Activated naive CD8-positive, alpha-beta T cell treated with anti-CD3 and anti-CD28 coated beads for 36 hours (primary cell): Measurements from ENCODE around the gene NAALADL1. TPM values are rescaled to one million over a fixed set of nuclear protein-coding genes. Genes with fewer than 3 reads are reported as not detected.
"Not testable (repeated sequence)": the region's sequence is repeated elsewhere in the genome, so short reads cannot be mapped to it uniquely, and the experiment has no call there.

ENCODE experiments used
- DNase-seq: peaks from one replicate; pipeline ENCODE4 v3.0.0; 2021
- H3K27ac Mint-ChIP-seq: one replicate; pipeline ENCODE4 v1.8.0; 2022; ENCODE audit warnings: mild to moderate bottlenecking, moderate library complexity, mixed read lengths
- H3K27me3 Mint-ChIP-seq: one replicate; pipeline ENCODE4 v1.8.0; 2022; ENCODE audit warnings: mild to moderate bottlenecking, mixed read lengths
- H3K36me3 Mint-ChIP-seq: one replicate; pipeline ENCODE4 v1.8.0; 2021; ENCODE audit warnings: mild to moderate bottlenecking, mixed read lengths
- H3K4me1 Mint-ChIP-seq: one replicate; pipeline ENCODE4 v1.8.0; 2021; ENCODE audit warnings: mixed read lengths
- H3K4me3 Mint-ChIP-seq: one replicate; pipeline ENCODE4 v1.8.0; 2022; ENCODE audit warnings: mild to moderate bottlenecking, moderate library complexity, mixed read lengths
- H3K9me3 Mint-ChIP-seq: one replicate; pipeline ENCODE4 v1.8.0; 2022; ENCODE audit warnings: mixed read lengths
- total RNA-seq, 2 experiments: library from RNA; stranded (reverse); gene quantifications; one replicate each; pipeline ENCODE4 v1.2.3, GENCODE V29; 2021

The NAALADL1 gene
- total RNA-seq, 2 experiments from 2014 or later = 9.8 to 10.3 TPM

DNA sequence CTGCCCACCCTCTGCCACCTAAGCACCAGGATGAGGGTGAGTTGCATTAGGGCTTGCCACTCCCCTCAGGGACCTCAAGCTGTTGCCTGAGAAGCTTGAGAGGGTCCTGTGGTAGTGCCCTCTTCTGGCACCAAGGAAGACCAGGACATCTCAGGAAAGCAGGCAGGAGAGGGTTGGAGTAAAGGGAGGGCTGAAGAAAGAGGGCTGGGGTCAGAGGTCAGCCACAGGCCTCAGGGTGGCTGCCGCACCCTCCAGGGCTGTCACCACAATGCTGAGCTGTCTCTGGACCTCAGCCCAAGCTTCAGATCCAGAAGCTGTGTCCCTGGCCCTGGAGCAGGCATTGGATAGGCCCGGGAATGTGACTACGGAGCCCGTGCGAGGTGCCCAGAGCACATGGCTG is 13.3 kb downstream of the NAALADL1 start:
- H3K36me3 Mint-ChIP-seq = peaks cover 11% of the 10 kb centered on the region
- H3K4me3 Mint-ChIP-seq = no peak overlapping the region
- H3K4me1 Mint-ChIP-seq = peaks cover 27% of the 10 kb centered on the region
- H3K27me3 Mint-ChIP-seq = no peaks in the 10 kb centered on the region
- no peak overlapping the region for H3K27ac Mint-ChIP-seq
- H3K9me3 Mint-ChIP-seq = no peaks in the 10 kb centered on the region
- no peak for DNase-seq

DNA sequence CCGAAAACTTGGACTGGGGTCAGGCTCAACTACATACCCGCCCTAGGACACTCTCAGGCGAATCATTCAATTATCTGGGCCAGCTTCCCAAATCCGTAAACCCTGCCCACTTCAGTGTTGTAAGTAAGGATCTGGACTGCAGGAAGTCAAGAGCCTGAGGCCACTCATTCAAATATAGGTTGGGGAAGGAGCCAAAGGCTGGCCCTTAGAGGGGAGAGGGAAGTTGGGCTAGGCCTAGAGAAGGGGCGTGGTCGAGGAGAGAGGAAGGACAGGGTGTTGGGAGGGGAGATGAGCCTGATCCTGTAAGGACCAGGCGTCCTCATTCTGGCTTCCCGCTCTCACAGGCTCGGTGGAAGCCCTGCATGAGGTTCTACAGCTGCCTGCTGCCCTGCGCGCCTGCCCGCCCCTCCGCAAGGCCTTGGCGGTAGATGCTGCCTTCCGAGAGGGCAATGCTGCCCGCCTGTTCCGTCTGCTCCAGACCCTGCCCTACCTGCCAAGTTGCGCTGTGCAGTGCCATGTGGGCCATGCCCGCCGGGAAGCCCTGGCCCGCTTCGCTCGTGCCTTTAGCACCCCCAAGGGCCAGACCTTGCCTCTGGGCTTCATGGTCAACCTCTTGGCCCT is 14.4 kb downstream of the NAALADL1 start:
- DNase-seq = no peak
- no peak overlapping the region for H3K27ac Mint-ChIP-seq
- no peaks in the 10 kb centered on the region for H3K9me3 Mint-ChIP-seq
- H3K4me3 Mint-ChIP-seq = no peak overlapping the region
- H3K4me1 Mint-ChIP-seq = peaks cover 27% of the 10 kb centered on the region
- peaks cover 11% of the 10 kb centered on the region for H3K36me3 Mint-ChIP-seq
- no peaks in the 10 kb centered on the region for H3K27me3 Mint-ChIP-seq

DNA sequence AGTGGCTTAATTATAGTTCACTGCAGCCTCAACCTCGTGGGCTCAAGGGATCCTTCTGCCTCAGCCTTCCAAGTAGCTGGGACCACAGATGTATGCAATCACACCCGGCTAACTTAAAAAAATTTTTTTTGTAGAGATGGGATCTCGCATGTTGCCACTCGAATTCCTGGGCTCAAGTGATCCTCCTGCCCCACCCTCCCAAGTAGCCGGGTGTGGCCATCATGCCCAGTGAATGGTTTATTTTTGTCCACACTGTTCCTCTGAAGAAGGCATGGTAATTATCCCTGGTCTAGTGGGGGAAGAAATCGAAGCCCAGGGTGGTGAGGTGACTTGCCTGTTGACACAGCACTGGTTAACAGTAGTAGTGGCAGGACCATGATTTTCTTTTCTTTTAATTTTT is 15.5 kb downstream of the NAALADL1 start:
- Mint-ChIP-seq H3K4me3 (peak overlapping the region; percentile 88), H3K27ac (no peak overlapping the region)

DNA sequence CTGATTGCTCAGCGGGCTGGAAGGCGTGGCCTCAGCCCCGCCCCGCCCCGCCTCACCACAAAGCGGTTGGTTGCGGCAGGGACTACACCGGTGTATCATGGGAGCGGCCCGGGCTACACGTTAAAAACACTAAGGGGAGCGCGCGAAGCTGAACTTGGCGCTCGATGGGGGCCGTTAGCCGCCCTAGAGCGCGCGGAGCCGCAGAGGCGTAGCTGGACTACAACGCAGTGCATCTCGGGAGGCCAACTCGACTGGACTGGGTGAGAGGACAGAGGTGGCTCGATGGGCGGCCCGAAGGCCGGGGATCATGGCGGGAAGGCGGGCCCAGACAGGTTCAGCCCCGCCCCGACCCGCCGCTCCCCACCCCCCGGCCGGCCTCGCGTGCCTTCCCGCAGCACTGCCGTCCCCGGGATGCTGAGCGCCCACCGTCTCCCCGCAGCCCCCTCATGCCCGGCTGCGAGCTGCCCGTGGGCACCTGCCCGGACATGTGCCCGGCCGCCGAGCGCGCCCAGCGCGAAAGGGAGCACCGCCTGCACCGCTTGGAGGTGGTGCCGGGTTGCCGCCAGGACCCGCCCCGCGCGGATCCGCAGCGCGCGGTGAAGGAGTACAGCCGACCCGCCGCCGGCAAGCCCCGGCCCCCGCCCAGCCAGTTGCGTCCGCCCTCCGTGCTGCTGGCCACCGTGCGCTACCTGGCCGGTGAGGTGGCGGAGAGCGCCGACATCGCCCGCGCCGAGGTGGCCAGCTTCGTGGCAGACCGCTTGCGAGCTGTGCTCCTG is 17.3 kb downstream of the NAALADL1 start, which contains the start of gene SAC3D1:
Gene SAC3D1 (plus strand): TSS at position 364 of the 776 bp plus-strand sequence. CDS start 83 bp downstream, at position 447.
- H3K4me3 Mint-ChIP-seq = peak within 1 kb of the TSS; percentile 88
- H3K27me3 Mint-ChIP-seq = no peaks in the 10 kb centered on the region
- H3K27ac Mint-ChIP-seq = peak within 1 kb of the TSS; percentile 93
- H3K4me1 Mint-ChIP-seq = peaks cover 11% of the 10 kb centered on the region
- peaks cover 11% of the 10 kb centered on the region for H3K36me3 Mint-ChIP-seq
- DNase-seq = peak; percentile 93
- no peaks in the 10 kb centered on the region for H3K9me3 Mint-ChIP-seq

More for the DNA sequence above, 15.5 kb downstream of the NAALADL1 start:
- DNase-seq = no peak
- Mint-ChIP-seq H3K27me3 (no peaks in the 10 kb centered on the region), H3K36me3 (peaks cover 11% of the 10 kb centered on the region), H3K4me1 (peaks cover 24% of the 10 kb centered on the region), H3K9me3 (no peaks in the 10 kb centered on the region)

DNA sequence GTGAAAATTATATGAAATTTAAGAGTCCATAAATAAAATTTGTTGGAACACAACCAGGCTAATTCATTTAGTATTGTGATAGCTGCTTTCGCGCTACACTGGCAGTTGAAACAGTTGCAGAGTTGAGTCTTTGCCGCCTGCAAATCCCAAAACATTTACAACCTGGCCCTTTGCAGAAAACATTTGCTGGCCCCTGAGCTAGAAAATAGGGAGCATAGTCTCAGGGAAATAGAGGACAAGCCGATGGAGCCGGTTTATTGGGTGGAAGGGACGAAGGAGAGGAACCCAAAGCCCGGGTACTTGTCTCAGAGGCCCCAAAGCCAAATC is 17.9 kb downstream of the NAALADL1 start:
- Mint-ChIP-seq H3K27me3 (no peaks in the 10 kb centered on the region), H3K4me1 (peaks cover 11% of the 10 kb centered on the region), H3K4me3 (peak overlapping the region; percentile 83), H3K9me3 (no peaks in the 10 kb centered on the region), H3K36me3 (peaks cover 11% of the 10 kb centered on the region), H3K27ac (peak overlapping the region; percentile 93)
- DNase-seq = no peak

DNA sequence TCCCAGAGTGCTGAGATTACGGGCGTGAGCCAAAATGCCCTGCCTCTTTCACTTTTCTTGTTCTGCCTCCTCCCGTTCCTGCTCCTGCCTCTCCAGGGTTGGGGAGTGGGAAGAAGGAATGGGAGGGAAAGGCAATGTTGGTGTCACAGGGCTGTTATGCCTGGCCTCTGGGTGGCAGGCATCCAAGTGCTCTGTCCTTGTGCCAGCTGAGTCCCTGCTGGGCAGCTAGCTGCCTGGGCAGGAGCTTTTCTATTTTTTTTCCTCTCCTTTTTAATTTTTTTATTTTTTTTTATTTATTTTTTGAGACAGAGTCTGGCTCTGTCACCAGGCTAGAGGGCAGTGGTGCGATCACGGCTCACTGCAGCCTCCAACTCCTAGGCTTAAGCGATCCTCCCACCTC is 21.4 kb downstream of the NAALADL1 start:
- DNase-seq = no peak
- no peaks in the 10 kb centered on the region for H3K27me3 Mint-ChIP-seq
- no peak overlapping the region for H3K4me3 Mint-ChIP-seq
- no peaks in the 10 kb centered on the region for H3K9me3 Mint-ChIP-seq
- H3K36me3 Mint-ChIP-seq = no peaks in the 10 kb centered on the region
- peaks cover 5% of the 10 kb centered on the region for H3K4me1 Mint-ChIP-seq
- H3K27ac Mint-ChIP-seq = no peak overlapping the region

DNA sequence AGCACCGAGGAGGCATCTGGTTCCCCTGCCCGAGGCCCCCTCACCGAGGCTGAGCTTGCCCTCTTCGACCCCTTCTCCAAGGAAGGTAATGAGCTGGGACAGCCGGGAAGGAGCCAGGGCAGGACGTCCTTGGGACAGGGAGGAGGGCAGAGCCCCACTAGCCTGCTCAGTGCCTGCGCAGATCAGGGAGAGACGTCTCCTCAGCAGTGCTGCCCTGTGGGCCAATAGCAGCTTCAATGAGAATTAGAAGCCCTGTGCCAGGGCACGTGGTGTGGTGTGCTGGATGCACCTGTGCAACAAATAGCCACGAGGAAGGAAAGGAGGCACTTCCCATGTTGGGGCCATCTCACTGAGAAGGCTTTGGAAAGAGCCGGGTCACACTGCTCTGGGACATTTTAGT is 22.8 kb downstream of the NAALADL1 start:
- Mint-ChIP-seq H3K4me3 (no peak overlapping the region), H3K27me3 (no peaks in the 10 kb centered on the region), H3K4me1 (peaks cover 2% of the 10 kb centered on the region), H3K27ac (no peak overlapping the region), H3K9me3 (no peaks in the 10 kb centered on the region), H3K36me3 (peaks cover 1% of the 10 kb centered on the region)
- DNase-seq = no peak

DNA sequence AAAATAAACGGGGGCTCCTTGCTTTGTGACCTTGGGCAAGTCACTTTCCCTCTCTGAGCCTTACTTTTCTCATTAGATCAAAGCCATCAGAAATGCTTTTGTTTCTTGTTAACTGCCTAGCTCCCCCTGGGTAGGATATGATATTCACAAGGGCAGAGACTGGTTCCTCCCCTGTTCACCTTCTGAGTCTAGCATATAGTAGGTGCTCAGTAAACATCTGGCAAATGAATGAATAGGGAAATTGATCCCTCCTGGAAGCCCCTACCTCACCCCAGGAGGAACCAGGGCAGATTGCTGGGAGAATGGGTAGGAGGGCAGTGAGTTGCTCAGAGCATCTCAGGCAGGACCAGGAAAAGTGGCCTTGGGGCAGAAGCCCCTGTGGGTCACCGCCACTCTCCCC is 23.9 kb downstream of the NAALADL1 start:
- Mint-ChIP-seq H3K4me1 (no peaks in the 10 kb centered on the region), H3K4me3 (no peak overlapping the region), H3K36me3 (peaks cover 1% of the 10 kb centered on the region), H3K27me3 (no peaks in the 10 kb centered on the region), H3K27ac (no peak overlapping the region), H3K9me3 (no peaks in the 10 kb centered on the region)
- DNase-seq = no peak

DNA sequence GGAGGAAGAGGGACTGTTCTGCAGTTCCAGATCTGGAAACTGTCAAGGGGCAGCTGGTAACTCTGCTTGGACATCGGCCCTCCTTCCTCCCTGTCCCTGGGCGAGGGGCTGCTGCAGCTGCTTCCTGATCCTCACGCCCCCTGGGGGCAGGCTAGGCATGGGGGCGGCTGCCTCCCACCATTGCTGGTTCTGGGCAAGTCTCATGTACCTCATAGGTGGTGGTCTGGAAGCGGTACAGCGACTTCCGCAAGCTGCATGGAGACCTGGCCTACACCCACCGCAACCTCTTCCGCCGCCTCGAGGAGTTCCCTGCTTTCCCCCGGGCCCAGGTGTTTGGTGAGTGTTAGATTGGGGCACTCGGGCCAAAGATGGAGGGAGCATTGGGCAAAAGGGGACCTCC is 26.1 kb downstream of the NAALADL1 start:
- H3K9me3 Mint-ChIP-seq = no peaks in the 10 kb centered on the region

DNA sequence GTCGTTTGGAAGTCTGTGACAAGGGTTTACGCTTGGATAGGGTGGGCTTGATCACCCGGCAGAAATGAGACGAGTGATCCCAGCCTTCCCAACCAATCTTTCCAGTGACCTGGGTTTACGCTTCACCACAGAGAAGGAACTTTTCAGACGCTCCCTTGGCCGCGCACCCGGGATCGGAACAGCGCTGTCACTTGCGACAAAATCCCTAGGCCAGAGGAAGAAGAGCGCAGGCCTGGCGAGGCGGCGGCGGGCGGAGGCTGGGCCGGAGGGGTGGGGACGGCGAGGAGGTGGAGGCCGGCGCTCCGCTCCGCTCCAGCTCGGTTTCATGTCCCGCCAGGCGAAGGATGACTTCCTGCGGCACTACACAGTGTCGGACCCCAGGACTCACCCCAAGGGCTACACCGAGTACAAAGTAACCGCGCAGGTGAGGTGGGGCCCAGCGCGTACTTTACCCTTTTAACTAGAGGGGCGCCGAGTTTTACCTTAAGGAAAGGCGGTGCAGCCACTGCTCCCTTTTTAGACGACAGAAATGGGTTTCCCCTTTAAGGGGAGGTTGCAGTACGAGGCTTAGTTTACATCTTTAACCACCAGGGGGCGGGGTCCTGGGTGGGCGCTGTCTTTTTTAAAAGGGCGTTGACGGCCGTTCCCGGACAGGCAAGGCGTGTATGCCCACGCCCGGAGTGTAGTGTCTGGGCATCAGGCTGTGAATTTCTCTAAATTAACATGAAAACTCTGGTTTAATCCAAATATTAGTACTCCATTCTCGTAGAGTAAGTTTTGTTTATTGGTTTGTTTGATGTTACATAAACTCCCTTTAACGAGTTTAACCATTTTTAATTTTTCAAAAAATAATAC is 30.9 kb downstream of the NAALADL1 start, which contains the start of gene SNX15:
Gene SNX15 (plus strand): TSS at position 227 of the 855 bp plus-strand sequence. CDS start 99 bp downstream, at position 326.
- H3K4me1 Mint-ChIP-seq = peaks cover 16% of the 10 kb centered on the region
- H3K27me3 Mint-ChIP-seq = no peaks in the 10 kb centered on the region
- H3K9me3 Mint-ChIP-seq = no peaks in the 10 kb centered on the region
- DNase-seq = peak; percentile 87
- H3K36me3 Mint-ChIP-seq = peaks cover 1% of the 10 kb centered on the region
- peak within 1 kb of the TSS; percentile 80 for H3K27ac Mint-ChIP-seq
- peak within 1 kb of the TSS; percentile 73 for H3K4me3 Mint-ChIP-seq

More for the DNA sequence above, 26.1 kb downstream of the NAALADL1 start:
- DNase-seq = no peak
- Mint-ChIP-seq H3K27me3 (no peaks in the 10 kb centered on the region), H3K4me1 (peaks cover 12% of the 10 kb centered on the region), H3K27ac (no peak overlapping the region), H3K36me3 (peaks cover 1% of the 10 kb centered on the region), H3K4me3 (no peak overlapping the region)

DNA sequence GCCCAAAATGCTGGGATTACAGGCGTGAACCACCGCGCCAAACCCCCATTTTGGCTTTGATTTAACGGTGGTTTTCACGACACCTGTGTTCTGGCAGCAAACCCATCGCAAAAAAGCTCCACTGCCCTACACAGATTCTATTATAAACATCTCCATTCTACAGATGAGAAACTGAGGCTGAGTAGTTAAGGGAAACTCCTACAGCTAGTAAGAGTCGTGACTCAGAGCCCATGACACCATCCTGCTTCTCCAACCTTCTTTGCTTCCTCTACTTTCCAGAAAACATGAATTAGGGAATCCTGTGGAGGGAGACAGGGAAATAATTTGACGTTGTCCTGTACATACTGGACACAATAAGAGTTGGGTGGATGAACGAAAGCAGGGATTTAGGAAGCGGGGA is 31.5 kb downstream of the NAALADL1 start:
- Mint-ChIP-seq H3K4me1 (peaks cover 16% of the 10 kb centered on the region), H3K4me3 (peak overlapping the region; percentile 73), H3K36me3 (peaks cover under 1% of the 10 kb centered on the region), H3K27ac (peak overlapping the region; percentile 80), H3K27me3 (no peaks in the 10 kb centered on the region), H3K9me3 (no peaks in the 10 kb centered on the region)
- no peak for DNase-seq

DNA sequence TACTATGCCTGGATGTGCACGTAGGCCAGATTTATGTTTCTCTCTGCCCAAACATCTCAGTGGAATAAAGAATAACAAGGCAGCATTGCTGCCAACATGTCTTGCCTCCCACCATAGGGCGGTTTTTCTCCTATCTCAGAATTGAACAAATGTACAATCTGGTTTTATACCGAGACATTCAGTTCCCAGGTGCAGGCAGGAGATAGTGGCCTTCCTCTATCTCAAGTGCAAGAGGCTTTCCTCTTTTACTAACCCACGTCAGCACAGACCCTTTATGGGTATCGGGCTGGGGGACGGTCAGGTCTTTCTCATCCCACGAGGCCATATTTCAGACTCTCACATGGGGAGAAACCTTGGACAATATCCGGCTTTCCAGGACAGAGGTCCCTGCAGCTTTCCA is 34.9 kb downstream of the NAALADL1 start:
- H3K27me3 Mint-ChIP-seq, H3K27ac Mint-ChIP-seq, H3K9me3 Mint-ChIP-seq, DNase-seq, H3K36me3 Mint-ChIP-seq, H3K4me3 Mint-ChIP-seq: not testable (repeated sequence)
- H3K4me1 Mint-ChIP-seq = peaks cover 12% of the 10 kb centered on the region

DNA sequence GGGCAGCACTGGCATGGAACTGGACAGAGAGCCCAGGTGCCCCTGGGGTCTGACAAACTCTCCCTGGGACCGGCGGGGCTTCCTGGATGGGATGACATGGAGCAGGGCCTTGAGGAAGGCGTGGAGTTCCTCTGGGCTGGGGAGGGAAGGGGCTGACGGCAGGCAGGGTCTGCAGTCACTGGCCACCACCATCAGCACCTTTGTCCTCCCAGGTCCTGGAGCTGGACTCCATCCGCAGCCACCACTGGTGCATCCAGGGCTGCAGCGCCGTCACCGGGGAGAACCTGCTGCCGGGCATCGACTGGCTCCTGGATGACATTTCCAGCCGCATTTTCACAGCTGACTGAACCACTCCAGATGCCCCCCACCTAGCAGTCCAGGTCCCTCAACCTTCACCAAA is 36.8 kb downstream of the NAALADL1 start:
- Mint-ChIP-seq H3K27ac (no peak overlapping the region), H3K9me3 (no peaks in the 10 kb centered on the region), H3K27me3 (no peaks in the 10 kb centered on the region), H3K36me3 (peaks cover 18% of the 10 kb centered on the region), H3K4me3 (no peak overlapping the region), H3K4me1 (peaks cover 6% of the 10 kb centered on the region)
- no peak for DNase-seq

DNA sequence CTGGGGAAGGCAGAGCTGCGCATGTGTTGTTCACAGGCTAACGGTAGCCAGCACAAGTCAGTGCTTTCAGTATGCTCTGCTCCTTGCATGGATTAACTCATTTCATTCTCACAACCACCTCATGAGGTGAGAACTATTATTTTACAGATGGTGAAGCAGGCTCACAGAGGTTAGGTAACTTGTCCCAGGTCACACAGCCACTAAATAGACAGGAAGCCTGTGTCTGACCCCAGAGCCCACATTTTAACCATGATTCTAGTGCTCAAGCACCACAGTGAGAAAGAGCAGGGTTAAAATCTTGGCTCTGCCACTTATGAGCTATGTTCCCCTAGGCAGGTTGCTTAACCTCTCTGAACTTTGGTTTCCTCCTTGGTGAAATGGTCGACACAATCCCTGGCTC is 37.4 kb downstream of the NAALADL1 start:
- no peaks in the 10 kb centered on the region for H3K27me3 Mint-ChIP-seq
- no peak for DNase-seq
- peaks cover 23% of the 10 kb centered on the region for H3K36me3 Mint-ChIP-seq
- H3K9me3 Mint-ChIP-seq = no peaks in the 10 kb centered on the region
- no peak overlapping the region for H3K27ac Mint-ChIP-seq
- no peak overlapping the region for H3K4me3 Mint-ChIP-seq
- peaks cover 11% of the 10 kb centered on the region for H3K4me1 Mint-ChIP-seq

DNA sequence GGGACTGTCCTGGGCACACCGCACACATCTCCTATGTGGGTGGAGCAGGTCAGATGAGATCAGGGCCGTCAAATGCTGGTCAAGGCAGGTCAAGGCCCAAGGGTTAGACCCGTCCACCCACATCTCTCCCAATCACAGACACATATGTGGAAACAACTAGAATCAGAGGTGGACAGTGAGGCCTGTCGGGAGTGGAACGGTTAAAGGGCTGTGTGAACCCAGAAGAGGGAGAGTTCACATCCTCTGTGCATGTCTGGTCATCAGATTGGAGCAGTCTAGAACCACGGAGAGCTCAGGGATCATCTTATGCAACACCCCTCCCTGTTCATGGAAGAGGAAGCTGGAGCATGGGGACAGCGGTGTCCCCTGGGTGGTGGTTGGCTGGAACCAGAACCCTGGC is 38.5 kb downstream of the NAALADL1 start:
- no peak for DNase-seq
- Mint-ChIP-seq H3K27me3 (no peaks in the 10 kb centered on the region), H3K9me3 (no peaks in the 10 kb centered on the region), H3K27ac (no peak overlapping the region), H3K4me3 (no peak overlapping the region), H3K4me1 (peaks cover 16% of the 10 kb centered on the region), H3K36me3 (peaks cover 28% of the 10 kb centered on the region)
